Omental fat pad (tissue), 4 donors: ENCODE measurements around the gene SORCS3. TPM values are rescaled to one million over a fixed set of nuclear protein-coding genes. Genes with fewer than 3 reads are reported as not detected.
A peak's percentile ranks its signal among the peaks of the same experiment; 100 is the strongest.

Experiments used
- ATAC-seq: fragments of 150-250 bp; one replicate; pipeline ENCODE4 v1.9.1; 2016; ENCODE audit warnings: mild to moderate bottlenecking, moderate library complexity; ENCODE audit not compliant: low FRiP score
- DNase-seq: peaks from one replicate; pipeline ENCODE4 v3.0.0-alpha.2; 2019; ENCODE audit warnings: low spot score
- total RNA-seq, 4 donors: library from RNA; depleted of rRNA; stranded (reverse); fragments of >200 nt; gene quantifications; one replicate each; pipeline ENCODE4 v1.1.0, GENCODE V29; 2016
- TF ChIP-seq, protein P1 (sequence below), 3 donors: fragments of 450-650 bp; IDR thresholded peaks; one replicate each; pipeline ENCODE4 v1.5.1; 2016 to 2017; ENCODE audit warnings: antibody characterized with exemption in 3 of 3, mild to moderate bottlenecking in 3 of 3, moderate library complexity in 2 of 3

SORCS3 gene
- total RNA-seq, 4 donors from 2014 or later: not detected

DNA sequence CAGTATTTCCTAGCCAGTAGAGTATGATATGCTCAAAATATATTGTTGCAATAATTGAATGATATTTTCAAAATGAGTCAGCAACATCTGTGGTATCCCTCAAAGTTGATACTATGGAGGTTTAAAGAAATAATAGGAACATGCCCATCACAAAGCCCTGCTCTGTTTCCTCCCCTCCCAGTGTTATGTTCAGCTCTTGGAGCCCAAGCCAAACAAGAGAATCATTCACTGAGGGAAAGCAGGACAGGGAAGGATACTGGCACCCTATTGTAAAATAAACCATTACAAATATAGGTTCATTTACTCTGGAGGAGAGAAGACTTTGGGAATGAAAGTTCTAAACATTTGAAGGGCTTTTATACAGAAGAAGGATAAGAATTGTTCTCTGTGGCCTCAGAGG, 37.6 kb downstream of the SORCS3 start:
- no peak for DNase-seq
- TF ChIP-seq, protein P1, sequence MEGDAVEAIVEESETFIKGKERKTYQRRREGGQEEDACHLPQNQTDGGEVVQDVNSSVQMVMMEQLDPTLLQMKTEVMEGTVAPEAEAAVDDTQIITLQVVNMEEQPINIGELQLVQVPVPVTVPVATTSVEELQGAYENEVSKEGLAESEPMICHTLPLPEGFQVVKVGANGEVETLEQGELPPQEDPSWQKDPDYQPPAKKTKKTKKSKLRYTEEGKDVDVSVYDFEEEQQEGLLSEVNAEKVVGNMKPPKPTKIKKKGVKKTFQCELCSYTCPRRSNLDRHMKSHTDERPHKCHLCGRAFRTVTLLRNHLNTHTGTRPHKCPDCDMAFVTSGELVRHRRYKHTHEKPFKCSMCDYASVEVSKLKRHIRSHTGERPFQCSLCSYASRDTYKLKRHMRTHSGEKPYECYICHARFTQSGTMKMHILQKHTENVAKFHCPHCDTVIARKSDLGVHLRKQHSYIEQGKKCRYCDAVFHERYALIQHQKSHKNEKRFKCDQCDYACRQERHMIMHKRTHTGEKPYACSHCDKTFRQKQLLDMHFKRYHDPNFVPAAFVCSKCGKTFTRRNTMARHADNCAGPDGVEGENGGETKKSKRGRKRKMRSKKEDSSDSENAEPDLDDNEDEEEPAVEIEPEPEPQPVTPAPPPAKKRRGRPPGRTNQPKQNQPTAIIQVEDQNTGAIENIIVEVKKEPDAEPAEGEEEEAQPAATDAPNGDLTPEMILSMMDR (IDR thresholded peaks at IDR 0.05): no peak
- ATAC-seq: no peak

DNA sequence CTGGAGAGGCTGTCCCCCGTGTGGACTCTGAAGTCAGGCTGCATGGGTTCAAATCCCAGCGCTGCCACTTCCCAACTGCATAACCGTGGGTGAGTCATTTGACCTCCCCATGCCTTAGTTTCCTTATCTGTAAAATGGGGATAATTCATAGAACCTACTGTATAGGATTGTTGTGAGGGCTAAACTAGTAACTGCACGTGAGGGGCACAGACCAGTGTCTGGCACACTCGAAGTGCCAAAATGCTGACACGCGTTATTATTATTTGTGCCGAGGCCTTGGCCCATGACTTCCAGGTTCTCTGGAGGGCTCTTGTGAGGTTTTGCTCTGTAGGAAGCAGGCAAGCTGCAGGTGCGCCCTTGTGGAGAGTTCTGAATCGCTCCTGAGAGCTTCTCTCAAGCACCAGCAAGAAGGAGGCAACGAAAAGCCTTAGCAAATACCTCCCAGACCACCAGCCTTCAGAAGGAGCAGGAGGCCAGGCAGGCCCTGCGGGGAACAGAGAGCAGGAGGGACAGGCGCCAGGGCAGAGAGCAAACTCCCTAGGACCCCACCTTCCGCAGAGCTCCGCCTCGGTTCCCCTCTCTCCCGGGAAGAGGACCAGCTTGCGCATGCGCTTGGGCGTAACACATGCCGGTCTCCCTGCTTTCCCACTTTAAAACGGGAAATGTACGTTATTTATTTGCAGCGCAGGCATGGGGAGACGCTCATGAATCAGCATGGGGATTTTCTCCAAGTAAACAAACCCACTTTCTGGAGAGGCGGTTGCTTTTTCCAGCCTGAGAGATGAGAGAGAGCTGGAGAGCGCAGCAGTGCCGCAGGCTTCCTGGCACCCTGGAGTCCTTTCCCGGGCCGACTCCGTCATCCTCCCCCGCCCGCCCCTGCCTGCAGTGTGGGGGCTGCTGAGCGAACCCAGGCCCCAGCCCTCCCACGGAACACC, 39.6 kb downstream of the SORCS3 start:
- DNase-seq (no peak), ATAC-seq (peak; percentile 49)
- TF ChIP-seq, protein P1 (IDR thresholded peaks at IDR 0.05): no peak

DNA sequence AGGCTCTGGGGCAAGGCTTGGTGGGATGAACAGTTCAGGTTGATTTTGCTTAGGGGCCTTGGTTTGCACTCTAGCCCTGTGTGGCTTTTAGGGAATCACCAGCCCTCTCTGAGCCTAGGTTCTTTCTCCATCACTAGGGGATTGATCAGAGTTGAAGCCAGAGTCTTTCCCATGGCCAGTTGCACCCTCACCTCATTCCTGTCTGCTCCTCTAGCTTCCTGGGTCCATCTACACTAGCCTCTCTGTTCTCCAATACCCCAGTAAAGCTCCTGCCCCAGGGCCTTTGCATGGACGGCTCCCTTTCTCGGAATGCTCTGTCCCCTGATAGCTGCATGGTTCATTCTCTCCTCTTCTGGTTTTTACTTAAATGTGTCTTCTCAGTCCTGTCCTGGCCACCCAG, 40.4 kb downstream of the SORCS3 start:
- DNase-seq: no peak
- no peak for ATAC-seq

DNA sequence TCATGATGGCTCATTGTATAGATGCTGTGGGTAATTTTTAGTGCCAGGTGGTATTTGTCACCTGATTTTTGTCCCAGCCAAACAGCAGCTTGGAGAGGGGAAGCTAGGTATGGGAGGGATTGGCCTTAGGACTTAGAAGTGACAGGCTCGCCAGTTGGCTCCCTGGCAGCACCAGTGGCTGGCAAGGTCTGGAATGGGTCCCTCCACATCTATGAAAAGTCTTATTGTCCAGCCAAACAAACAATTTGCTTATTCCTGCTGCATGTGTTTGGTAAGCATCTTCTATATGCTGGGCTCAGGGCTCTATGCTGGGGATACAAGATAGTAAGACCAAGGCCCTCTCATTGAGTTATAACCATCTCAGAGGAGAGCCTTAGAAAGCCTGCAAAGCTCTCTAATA, 42.5 kb downstream of the SORCS3 start:
- no peak for ATAC-seq
- no peak for DNase-seq
- TF ChIP-seq, protein P1 (IDR thresholded peaks at IDR 0.05): no peak

More for the DNA sequence above, 40.4 kb downstream of the SORCS3 start:
- TF ChIP-seq, protein P1 (IDR thresholded peaks at IDR 0.05): no peak

DNA sequence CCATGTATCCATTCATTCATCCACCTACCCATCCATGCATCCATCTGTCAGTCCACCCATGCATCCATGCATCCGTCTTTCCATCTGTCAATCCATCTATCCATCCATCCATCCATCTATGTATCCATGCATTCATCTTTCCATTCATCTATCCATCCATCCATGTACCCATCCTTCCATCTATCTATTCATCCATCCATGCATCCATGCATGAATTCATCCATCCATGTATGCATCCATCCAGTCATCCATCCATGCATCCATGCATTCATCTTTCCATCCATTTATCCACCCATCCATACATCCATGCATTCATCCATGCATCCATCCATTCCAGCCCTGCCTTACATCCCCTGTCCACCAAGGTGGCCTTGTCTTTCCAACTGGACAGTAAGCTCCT, 45.7 kb downstream of the SORCS3 start:
- TF ChIP-seq, protein P1 (IDR thresholded peaks at IDR 0.05): no peak
- DNase-seq (no peak), ATAC-seq (no peak)

DNA sequence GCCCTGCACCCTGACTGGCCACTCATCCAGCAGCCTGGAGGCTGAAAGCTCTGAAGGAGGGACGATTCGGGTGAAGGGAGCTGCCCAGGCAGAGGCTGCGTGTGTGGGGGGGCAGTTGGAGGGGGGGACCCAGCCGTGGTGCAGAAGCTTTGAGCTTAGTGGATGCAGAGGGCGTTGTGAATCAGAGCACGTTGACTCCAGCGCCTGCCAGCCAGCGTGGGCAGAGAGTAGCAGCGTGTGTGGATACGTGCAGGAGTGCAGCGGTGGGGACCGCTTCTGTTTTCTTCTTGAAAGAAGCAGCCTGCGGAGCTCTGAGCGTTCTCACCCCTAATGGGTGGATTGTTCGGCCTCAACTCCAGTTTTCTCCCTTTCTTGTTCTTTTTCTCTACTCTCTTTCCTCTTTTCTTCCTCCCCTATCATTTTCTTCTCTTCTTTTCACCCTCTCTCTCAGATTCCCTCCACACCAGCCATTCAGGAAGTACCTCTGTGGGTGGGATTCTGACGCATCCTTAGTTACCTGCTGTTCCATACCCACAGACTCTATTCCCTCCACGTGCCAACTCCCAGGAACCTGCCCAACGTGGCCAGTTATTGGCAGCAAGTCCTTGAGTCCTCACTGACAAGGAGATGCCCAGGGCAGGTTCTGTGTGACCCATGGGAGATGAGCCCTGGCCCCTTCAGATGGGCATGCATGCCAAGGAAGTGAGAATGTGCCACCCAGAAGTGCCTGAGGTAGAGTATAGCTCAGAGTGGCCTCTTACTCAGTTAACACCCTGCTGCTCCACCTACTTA, 47.4 kb downstream of the SORCS3 start:
- ATAC-seq: no peak
- no peak for DNase-seq
- TF ChIP-seq, protein P1 (IDR thresholded peaks at IDR 0.05): no peak
